Measurements from ENCODE around the gene BRD2. TPM values are rescaled to one million over a fixed set of nuclear protein-coding genes. Genes with fewer than 3 reads are reported as not detected.

The BRD2 gene
- total and polyA plus RNA-seq, 7 experiments from 2014 or later: 33.4 to 391 (median 342) TPM

GRCh38 chr6:32971581-32972352, 3.4 kb downstream of the BRD2 start:
- H3K4me3 Mint-ChIP-seq: peak overlapping the region; percentile 89 to 100 (median 98)
- Histone ChIP-seq H3K27ac (ENCODE audit: low read depth, low read length) (peak overlapping the region; percentile 94), H3K4me3 (ENCODE audit: low read length) (peak overlapping the region; percentile 98), H3K36me3 (ENCODE audit: control insufficient read depth in 2 of 3, insufficient read depth in 3 of 3, low read length in 3 of 3) (peaks cover 24 to 45% (median 25%) of the 10 kb centered on the region in 3 experiments), H3K27me3 (ENCODE audit: control insufficient read depth in 2 of 2, insufficient read depth in 2 of 2, low read length in 2 of 2) (no peaks in the 10 kb centered on the region), H3K4me1 (ENCODE audit: control insufficient read depth in 2 of 2, insufficient read depth in 2 of 2, low read length in 2 of 2) (peaks cover 26 to 32% of the 10 kb centered on the region in 2 donors), H3K9me3 (ENCODE audit: control insufficient read depth in 2 of 3, low read length in 3 of 3) (no peaks in the 10 kb centered on the region)
- peaks cover 10 to 63% (median 31%) of the 10 kb centered on the region in 5 donors for H3K36me3 Mint-ChIP-seq
- intact Hi-C loops (cut with micrococcal nuclease): loop anchor here (1.0 to 5.0 kb wide), 17 partner anchors 13 to 1614 kb away; partner anchors contain the start of genes CLIC1 (in 2 of the 2), PSMB8 (in 2 of the 2), TAP1 (in 2 of the 2) and ATF6B (in 1 of the 2)
- H3K9me3 Mint-ChIP-seq: peaks cover 0 to 22% (median 0%) of the 10 kb centered on the region in 11 donors
- ATAC-seq (peak; percentile 73), DNase-seq (peak; percentile 99 to 100 (median 100))
- CTCF ChIA-PET: interaction anchor here (0.7 to 14.2 kb wide), 18 partner anchors 9 to 1195 kb away, joined by 3 to 229 read pairs (median 6); partner anchors contain the start of genes HLA-DMA, HLA-DMB, PSMB8 and PSMB9
- peaks cover 31 to 47% (median 40%) of the 10 kb centered on the region in 7 donors for H3K4me1 Mint-ChIP-seq
- H3K27me3 Mint-ChIP-seq: peaks cover 0 to 5% (median 0%) of the 10 kb centered on the region in 5 donors
- POLR2A ChIA-PET: interaction anchor here (0.5 to 25.6 kb wide), 76 partner anchors 3 to 1774 kb away, joined by 3 to 638 read pairs (median 4); partner anchors contain the start of genes ABHD16A, ATF6B, B3GALT4 and BAG6
- H3K27ac Mint-ChIP-seq: peak overlapping the region; percentile 78 to 100 (median 99)

- peaks cover 31 to 53% (median 33%) of the 10 kb centered on the region in 3 experiments for H3K36me3 ChIP-seq (ENCODE audit: control insufficient read depth in 2 of 3, insufficient read depth in 3 of 3, low read length in 3 of 3)
- H3K4me1 Mint-ChIP-seq: peaks cover 31 to 47% (median 40%) of the 10 kb centered on the region in 7 donors
- H3K36me3 Mint-ChIP-seq: peaks cover 14 to 68% (median 37%) of the 10 kb centered on the region in 5 donors
- peak overlapping the region; percentile 89 to 100 (median 98) for H3K4me3 Mint-ChIP-seq
- peak overlapping the region; percentile 78 to 100 (median 99) for H3K27ac Mint-ChIP-seq
- ChIA-PET CTCF (interaction anchor here (0.7 to 14.2 kb wide), 20 partner anchors 8 to 1195 kb away, joined by 3 to 229 read pairs (median 6); partner anchors contain the start of genes HLA-DMA, HLA-DMB, PSMB8 and PSMB9), POLR2A (interaction anchor here (0.6 to 25.6 kb wide), 66 partner anchors 4 to 1820 kb away, joined by 3 to 638 read pairs (median 4); partner anchors contain the start of genes ATF6B, B3GALT4, BAG6 and BRD2)
- H3K27ac ChIP-seq (ENCODE audit: low read depth, low read length): peak overlapping the region; percentile 88
- H3K9me3 ChIP-seq (ENCODE audit: control insufficient read depth in 2 of 3, low read length in 3 of 3): no peaks in the 10 kb centered on the region
- intact Hi-C loops (cut with micrococcal nuclease): loop anchor here (1.0 to 5.0 kb wide), 15 partner anchors 12 to 1615 kb away; partner anchors contain the start of genes CLIC1 (in 2 of the 2), PSMB8 (in 2 of the 2), ATF6B (in 1 of the 2) and CUTA (in 1 of the 2)
- H3K4me3 ChIP-seq (ENCODE audit: low read length): peak overlapping the region; percentile 76
- H3K27me3 Mint-ChIP-seq: peaks cover 0 to 5% (median 0%) of the 10 kb centered on the region in 5 donors
- peaks cover 0 to 22% (median 0%) of the 10 kb centered on the region in 11 donors for H3K9me3 Mint-ChIP-seq
- H3K27me3 ChIP-seq (ENCODE audit: control insufficient read depth in 2 of 2, insufficient read depth in 2 of 2, low read length in 2 of 2): no peaks in the 10 kb centered on the region
- DNase-seq (peak in 7 of 9 donors; percentile 55 to 72 (median 66)), ATAC-seq (peak; percentile 0)
- H3K4me1 ChIP-seq (ENCODE audit: control insufficient read depth in 2 of 2, insufficient read depth in 2 of 2, low read length in 2 of 2): peaks cover 27 to 32% of the 10 kb centered on the region in 2 donors
Observed at GRCh38 chr6:32972353-32973143, 4.2 kb downstream of the BRD2 start.

- H3K27ac ChIP-seq (ENCODE audit: low read depth, low read length): peak overlapping the region; percentile 88
- no peaks in the 10 kb centered on the region for H3K9me3 ChIP-seq (ENCODE audit: control insufficient read depth in 2 of 3, low read length in 3 of 3)
- intact Hi-C loops (cut with micrococcal nuclease): loop anchor here (1.0 to 5.0 kb wide), 9 partner anchors 299 to 1616 kb away; partner anchors contain the start of genes CLIC1 (in 2 of the 2), ATF6B (in 1 of the 2), CUTA (in 1 of the 2) and HLA-B (in 1 of the 2)
- peak overlapping the region; percentile 76 for H3K4me3 ChIP-seq (ENCODE audit: low read length)
- peaks cover 27 to 32% of the 10 kb centered on the region in 2 donors for H3K4me1 ChIP-seq (ENCODE audit: control insufficient read depth in 2 of 2, insufficient read depth in 2 of 2, low read length in 2 of 2)
- ChIA-PET POLR2A (interaction anchor here (0.6 to 25.6 kb wide), 34 partner anchors 5 to 1819 kb away, joined by 3 to 638 read pairs (median 6); partner anchors contain the start of genes BRD2, GPSM3, HLA-DMA and HLA-DMB), CTCF (interaction anchor here (0.8 to 14.2 kb wide), 9 partner anchors 12 to 135 kb away, joined by 3 to 229 read pairs (median 12); partner anchors contain the start of genes HLA-DMA, HLA-DMB, PSMB9 and TAP1)
- DNase-seq (peak in 6 of 9 donors; percentile 23 to 72 (median 30)), ATAC-seq (no peak)
- Mint-ChIP-seq H3K27me3 (peaks cover 0 to 5% (median 0%) of the 10 kb centered on the region in 5 donors), H3K36me3 (peaks cover 17 to 75% (median 45%) of the 10 kb centered on the region in 5 donors), H3K4me3 (peak overlapping the region; percentile 89 to 100 (median 98)), H3K9me3 (peaks cover 0 to 22% (median 0%) of the 10 kb centered on the region in 11 donors), H3K27ac (peak overlapping the region; percentile 78 to 100 (median 99)), H3K4me1 (peaks cover 35 to 55% (median 44%) of the 10 kb centered on the region in 7 donors)
- H3K27me3 ChIP-seq (ENCODE audit: control insufficient read depth in 2 of 2, insufficient read depth in 2 of 2, low read length in 2 of 2): no peaks in the 10 kb centered on the region
- H3K36me3 ChIP-seq (ENCODE audit: control insufficient read depth in 2 of 3, insufficient read depth in 3 of 3, low read length in 3 of 3): peaks cover 40 to 56% (median 41%) of the 10 kb centered on the region in 3 experiments
Observed at GRCh38 chr6:32973144-32974015, 5.0 kb downstream of the BRD2 start.

DNA sequence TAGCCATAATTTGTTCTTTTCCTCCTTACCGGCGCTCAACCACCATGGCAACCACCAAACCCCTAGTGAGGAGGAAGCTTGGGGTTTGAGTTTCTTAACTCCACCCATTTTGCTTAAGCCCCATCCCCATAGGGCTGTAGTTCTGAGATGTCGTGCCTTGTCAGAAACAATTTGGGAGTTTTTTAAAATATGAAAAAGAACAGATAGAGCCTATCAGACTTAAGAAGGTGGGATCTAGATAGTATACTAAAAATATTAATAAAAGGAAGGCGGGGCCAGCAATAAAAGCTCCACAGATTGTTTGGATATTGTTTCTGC, 5.6 kb downstream of the BRD2 start:
- Mint-ChIP-seq H3K4me3 (peak overlapping the region; percentile 89 to 100 (median 98)), H3K9me3 (peaks cover 0 to 22% (median 0%) of the 10 kb centered on the region in 11 donors), H3K4me1 (peaks cover 35 to 54% (median 44%) of the 10 kb centered on the region in 7 donors), H3K27me3 (peaks cover 0 to 5% (median 0%) of the 10 kb centered on the region in 5 donors), H3K36me3 (peaks cover 17 to 77% (median 50%) of the 10 kb centered on the region in 5 donors), H3K27ac (peak overlapping the region; percentile 78 to 100 (median 99))
- H3K4me1 ChIP-seq (ENCODE audit: control insufficient read depth in 2 of 2, insufficient read depth in 2 of 2, low read length in 2 of 2): peaks cover 27 to 32% of the 10 kb centered on the region in 2 donors
- DNase-seq (peak in 7 of 9 donors; percentile 49 to 68 (median 54)), ATAC-seq (no peak)
- peak overlapping the region; percentile 76 for H3K4me3 ChIP-seq (ENCODE audit: low read length)
- H3K27ac ChIP-seq (ENCODE audit: low read depth, low read length): peak overlapping the region; percentile 88
- no peaks in the 10 kb centered on the region for H3K27me3 ChIP-seq (ENCODE audit: control insufficient read depth in 2 of 2, insufficient read depth in 2 of 2, low read length in 2 of 2)
- ChIA-PET CTCF (interaction anchor here (0.7 to 14.2 kb wide), 7 partner anchors 11 to 135 kb away, joined by 3 to 229 read pairs (median 12); partner anchors contain the start of genes HLA-DMA, HLA-DMB and TAP2), POLR2A (interaction anchor here (0.6 to 25.6 kb wide), 17 partner anchors 5 to 1012 kb away, joined by 3 to 638 read pairs (median 24); partner anchors contain the start of genes BRD2, HLA-DMA, HLA-DMB and PSMB8)
- no peaks in the 10 kb centered on the region for H3K9me3 ChIP-seq (ENCODE audit: control insufficient read depth in 2 of 3, low read length in 3 of 3)
- H3K36me3 ChIP-seq (ENCODE audit: control insufficient read depth in 2 of 3, insufficient read depth in 3 of 3, low read length in 3 of 3): peaks cover 45 to 61% (median 47%) of the 10 kb centered on the region in 3 experiments
- intact Hi-C loops (cut with micrococcal nuclease): loop anchor here (5.0 kb wide), 7 partner anchors 298 to 1617 kb away; partner anchors contain the start of genes CLIC1 (in 2 of the 2), ATF6B (in 1 of the 2), HLA-B (in 1 of the 2) and PHF1 (in 1 of the 2)
